ENCODE measurements around the gene ACSF3.

GRCh38 chr16:89048871-89049422, 44.7 kb upstream of the ACSF3 start:
- TF ChIP-seq POLR2A (IDR thresholded peaks at IDR 0.05) = no peak
- TF ChIP-seq CTCF (IDR thresholded peaks at IDR 0.05) = no peak
- TF ChIP-seq POLR2AphosphoS5 (IDR thresholded peaks at IDR 0.05) = no peak

Data from upper lobe of left lung (tissue), 4 donors.